HG03520 (cell line): Measurements from ENCODE around the gene ST7.

Experiments
- ATAC-seq: cut with Tn5 transposase; IDR thresholded peaks from one replicate; pipeline ENCODE4 v1.9.1; 2021; ENCODE audit warnings: mild to moderate bottlenecking, moderate library complexity; ENCODE audit not compliant: unreplicated experiment

Gene ST7

GRCh38 chr7:117062300-117062699 is 109.0 kb downstream of the ST7 start:
- ATAC-seq = no peak

GRCh38 chr7:117064688-117065087 is 111.4 kb downstream of the ST7 start:
- no peak for ATAC-seq

DNA sequence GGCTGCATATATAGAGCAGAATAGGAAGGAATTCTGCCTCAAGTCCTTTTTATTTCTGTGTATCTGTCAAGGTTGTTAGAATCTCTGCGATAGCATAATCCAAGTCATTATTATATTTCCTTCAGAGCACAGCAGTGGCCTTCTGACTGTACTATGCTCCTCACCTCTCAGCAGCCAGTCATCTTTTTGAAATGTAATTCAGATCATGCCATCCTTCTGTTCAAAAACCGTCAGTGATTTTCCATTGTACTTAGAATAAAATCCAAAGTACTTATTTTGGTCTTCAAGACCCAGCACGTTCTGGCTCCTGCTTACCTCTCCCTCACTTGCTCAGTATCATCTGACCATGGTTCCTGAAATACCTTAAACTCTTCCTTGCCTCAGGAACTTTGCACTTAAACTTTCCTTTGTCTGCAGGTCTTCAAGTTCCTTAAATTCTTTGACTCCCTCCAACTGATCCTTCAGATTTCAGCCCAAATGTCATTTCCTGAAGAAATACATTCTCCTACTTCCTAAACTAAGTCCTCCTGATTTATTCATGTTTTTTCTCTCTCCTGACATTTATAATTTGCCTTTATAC is 112.4 kb downstream of the ST7 start:
- ATAC-seq = no peak

GRCh38 chr7:117066668-117067067 is 113.4 kb downstream of the ST7 start:
- no peak for ATAC-seq

- no peak for ATAC-seq
Observed at GRCh38 chr7:117067340-117067739, 114.0 kb downstream of the ST7 start.

DNA sequence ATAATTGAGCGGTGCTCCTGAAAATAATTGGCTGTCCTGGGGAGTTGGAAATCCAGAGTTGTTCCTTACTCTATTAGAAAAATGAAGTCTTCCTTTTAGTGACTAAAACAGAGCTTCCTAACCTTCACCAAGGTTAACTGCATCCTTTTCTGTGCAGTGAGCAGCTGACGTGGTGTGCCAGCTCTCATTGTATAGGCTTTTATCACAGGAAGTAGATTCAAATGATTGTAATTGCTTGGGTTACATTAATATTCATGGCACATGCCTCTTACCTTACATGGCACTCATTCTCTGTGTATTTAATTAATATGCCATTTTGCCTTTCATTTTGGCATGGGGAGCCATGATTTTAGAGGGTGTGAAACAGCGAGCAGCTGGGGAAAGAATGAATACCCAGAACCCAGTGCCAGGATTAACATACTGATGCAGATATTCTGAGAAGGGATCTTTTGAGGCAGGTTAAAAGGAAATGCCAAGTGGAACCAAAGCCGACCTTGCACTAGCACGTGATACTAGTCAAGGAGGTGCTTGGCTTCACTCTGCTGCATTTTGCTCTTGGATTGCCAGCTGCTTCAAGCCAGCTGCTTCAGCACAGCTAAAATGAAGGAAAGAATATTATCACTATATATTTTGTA is 115.3 kb downstream of the ST7 start:
- no peak for ATAC-seq

DNA sequence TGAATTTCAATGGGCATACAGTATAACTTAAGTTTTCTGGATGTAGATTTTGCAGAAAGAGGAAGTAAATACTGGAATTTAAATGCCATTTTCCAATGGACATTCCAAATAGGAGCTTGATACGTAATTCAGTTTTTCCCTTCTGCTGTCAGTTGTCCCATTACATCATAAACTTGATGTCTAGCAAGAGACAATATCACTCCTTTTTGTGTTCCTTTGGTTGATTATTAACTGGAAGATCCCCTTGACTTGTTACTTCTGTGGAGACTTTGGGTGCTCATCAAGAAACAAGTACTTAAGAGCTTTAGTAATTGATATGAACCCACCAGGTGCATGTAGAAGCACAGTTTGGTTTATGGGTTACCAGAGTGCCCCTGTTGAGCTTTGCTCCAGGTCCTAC is 116.1 kb downstream of the ST7 start:
- ATAC-seq = no peak

DNA sequence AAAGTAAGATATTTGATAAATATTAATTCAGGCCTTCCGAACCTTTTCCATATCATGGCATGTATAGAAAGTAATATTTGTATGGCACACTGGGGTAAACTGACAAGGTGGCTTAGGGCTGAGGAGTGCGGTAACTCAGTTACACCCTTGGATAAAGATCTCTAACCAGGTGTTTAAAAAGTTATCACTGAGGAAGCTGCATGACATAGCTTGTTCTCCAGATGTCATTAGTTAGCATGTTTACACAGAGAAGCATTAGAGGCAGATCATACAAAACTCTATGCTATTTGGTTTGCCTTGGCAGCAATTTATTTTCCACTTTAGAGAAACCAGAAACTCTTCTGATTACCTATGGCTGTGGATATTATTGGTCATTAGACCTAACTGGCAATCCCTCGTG is 118.2 kb downstream of the ST7 start:
- no peak for ATAC-seq

GRCh38 chr7:117072620-117073118 is 119.4 kb downstream of the ST7 start:
- no peak for ATAC-seq

GRCh38 chr7:117074378-117074777 is 121.1 kb downstream of the ST7 start:
- ATAC-seq = no peak

- no peak for ATAC-seq
Observed at GRCh38 chr7:117075934-117076333, 122.6 kb downstream of the ST7 start.

- ATAC-seq = no peak
Observed at GRCh38 chr7:117076426-117076943, 123.2 kb downstream of the ST7 start.

DNA sequence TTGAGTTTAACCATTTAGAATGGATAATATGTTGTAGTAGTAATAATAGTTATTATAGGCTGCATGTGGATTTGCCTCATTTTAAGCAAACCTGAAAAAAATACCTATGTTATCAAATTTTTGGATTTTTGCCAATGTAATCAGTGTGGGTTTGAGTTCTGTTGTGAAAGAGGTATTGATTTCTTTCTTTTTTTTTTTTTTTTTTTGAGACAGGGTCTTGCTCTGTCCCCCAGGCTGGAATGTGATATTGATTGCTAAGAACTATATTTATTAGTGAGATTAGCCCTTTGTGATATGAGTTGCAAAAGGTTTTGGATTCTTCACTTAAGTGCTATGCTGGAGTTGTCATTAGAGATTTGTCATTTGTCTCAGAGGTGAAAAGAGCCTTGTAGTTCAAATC is 124.4 kb downstream of the ST7 start:
- ATAC-seq = no peak

DNA sequence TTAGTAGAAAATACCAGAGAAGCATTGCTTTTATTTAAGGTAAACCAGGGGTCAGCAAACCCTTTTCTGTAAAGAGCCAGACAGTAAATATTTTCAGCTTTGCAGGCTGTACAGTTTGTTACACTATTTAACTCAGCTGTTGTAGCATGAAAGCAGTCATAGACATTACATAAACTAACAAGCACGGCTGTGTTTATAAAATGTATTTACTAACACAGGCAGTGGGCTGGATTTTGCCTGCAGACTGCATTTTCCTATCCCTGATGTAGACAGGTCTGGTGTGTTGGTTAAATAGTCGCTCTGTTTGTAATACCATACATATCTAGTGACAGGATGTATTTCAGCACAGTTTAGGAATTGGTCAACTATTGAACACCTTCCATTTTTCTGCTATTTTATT is 129.3 kb downstream of the ST7 start:
- no peak for ATAC-seq

DNA sequence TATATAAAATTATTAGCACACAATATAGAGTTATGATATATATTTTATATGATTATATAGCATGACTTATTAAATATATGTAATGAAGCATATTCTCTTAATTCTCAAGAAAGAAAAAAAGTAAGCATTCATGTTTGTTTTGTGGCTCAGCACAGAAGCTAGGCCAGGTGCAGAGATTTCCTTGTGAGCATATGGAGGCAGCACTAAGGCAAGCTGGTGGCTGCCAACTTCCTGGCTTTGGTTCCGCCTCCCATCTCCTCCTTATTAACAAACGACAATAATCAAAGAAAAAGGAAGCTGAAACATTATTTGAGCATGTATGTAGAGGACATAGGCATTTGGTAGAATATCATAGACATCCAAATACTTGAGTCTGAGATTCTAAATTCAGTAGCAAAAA is 130.3 kb downstream of the ST7 start:
- ATAC-seq = no peak

GRCh38 chr7:117084286-117084685 is 131.0 kb downstream of the ST7 start:
- ATAC-seq = no peak

DNA sequence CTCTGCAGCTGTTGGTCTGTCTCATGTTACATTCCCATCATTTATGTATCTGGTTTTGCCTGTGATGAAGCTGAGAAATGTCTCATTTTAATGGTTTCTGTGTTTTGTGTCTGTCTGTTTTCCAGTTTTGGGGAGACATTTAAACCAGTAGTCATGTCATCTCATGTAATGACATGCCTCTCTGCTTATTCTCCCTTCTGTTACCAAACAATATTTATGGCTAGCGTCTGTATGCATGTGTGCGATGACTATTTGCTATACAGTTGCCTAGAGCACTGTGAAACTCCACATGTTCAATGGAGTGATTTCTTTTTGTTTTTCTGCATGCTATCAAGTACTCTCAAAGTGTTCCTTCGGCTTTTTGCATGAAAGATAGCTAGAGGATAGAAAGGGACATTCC is 132.0 kb downstream of the ST7 start:
- no peak for ATAC-seq

DNA sequence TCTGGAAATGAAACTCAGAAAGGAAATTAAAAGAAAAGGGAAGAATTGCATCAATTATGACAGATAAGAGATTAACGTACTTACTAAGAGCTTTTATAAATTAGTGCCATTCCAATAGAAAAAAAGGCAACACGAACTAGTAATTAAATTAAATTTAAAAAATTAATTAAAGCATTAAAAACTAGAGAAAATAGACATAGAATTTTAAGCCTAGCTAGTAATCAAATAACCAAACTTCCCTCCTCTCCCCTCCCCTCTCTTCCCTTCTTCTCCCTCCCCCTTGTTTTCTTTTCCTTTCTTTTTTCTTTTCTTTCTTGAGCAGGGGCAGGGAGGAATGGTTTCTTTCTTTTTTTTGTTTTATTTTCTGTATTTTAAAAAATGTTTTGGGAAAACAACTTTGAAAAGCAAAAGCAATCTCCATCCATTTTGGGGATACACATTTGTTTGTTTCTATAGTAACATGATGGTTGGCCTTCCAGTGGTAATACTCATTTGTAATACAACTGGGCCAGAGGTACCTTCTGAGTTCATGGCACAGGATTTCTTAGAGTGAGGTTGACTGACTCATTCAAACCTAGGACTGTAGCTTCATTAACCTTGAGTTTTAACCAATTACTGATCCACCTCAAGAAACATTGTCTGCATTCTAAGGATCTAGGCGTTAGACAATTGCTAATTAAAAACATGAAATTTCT is 132.6 kb downstream of the ST7 start:
- no peak for ATAC-seq

GRCh38 chr7:117086788-117087187 is 133.5 kb downstream of the ST7 start:
- ATAC-seq = no peak

DNA sequence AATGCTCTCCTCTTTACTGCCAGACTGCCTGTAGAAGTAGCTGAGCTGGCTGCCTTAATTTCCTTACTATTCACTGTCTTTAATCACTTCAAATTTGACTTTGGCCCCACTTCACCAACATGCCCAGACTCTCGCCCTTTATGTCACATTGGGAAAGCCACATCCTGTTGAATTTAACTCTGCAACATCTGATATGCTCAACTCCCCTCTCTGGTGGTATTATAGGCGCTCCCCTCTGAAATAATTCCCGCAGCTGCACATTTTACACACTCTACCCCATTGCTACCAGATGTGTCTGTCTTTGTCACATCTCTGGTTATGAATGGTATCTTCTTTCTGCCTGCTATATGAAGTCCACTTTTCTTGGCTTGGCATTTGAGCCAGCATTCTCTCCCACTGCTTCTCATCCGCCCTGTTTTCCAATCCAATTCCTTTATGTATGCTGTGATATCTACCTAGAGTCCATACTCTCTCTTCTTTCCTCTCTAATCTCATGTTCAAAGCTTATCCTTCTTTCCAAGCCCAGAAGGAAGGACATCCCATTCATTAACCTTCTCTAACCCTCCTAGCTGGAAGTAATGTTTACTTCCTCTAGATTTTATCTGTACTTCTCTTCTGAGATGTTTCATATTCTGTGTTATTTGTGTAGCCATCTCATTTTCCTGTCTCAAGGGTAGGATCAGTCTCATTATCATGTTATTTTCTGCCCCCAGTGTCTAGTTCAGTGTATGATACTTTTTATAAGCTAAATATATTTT is 134.5 kb downstream of the ST7 start:
- no peak for ATAC-seq

- no peak for ATAC-seq
Observed at GRCh38 chr7:117088623-117089194, 135.4 kb downstream of the ST7 start.
